OCI-LY7 (cell line): ENCODE results near the gene SLMAP. TPM values are rescaled to one million over a fixed set of nuclear protein-coding genes. Genes with fewer than 3 reads are reported as not detected.

ENCODE experiments used
- BruUV-seq: library from RNA; stranded (reverse); fragments of 400-500 nt; replicated peaks from 2 replicates; lab custom pipeline; 2021; lab: Mats Ljungman, UMichigan
- CTCF ChIA-PET: fragments of 300-600 bp; sonication (Branson Sonifier 250); formaldehyde crosslinking; loops from one replicate; lab custom pipeline; 2022; ENCODE audit warnings: antibody characterized with exemption; ENCODE audit not compliant: unreplicated experiment; lab: Charles Lee
- POLR2A ChIA-PET: fragments of 300-600 bp; sonication (Branson Sonifier 250); formaldehyde crosslinking; loops from one replicate; lab custom pipeline; 2022; ENCODE audit warnings: antibody characterized with exemption; lab: Charles Lee
- DNase-seq: peaks from one replicate; pipeline ENCODE4 v3.0.0-alpha.2; 2015; ENCODE audit warnings: low spot score
- H2AFZ ChIP-seq: fragments of 200-600 bp; sonication (generic), shearing (Covaris generic); 2 replicates; pipeline ENCODE4 v1.6.1; 2014; ENCODE audit warnings: mild to moderate bottlenecking, antibody characterized with exemption, low read length, moderate library complexity
- H3K27ac ChIP-seq: fragments of 200-600 bp; sonication (generic); 2 replicates; pipeline ENCODE4 v1.5.1; 2014; ENCODE audit warnings: mixed run types, low read depth, mild to moderate bottlenecking, moderate library complexity, low read length, inconsistent platforms; ENCODE audit not compliant: poor library complexity, severe bottlenecking
- H3K36me3 ChIP-seq: fragments of 200-600 bp; sonication (generic); 2 replicates; pipeline ENCODE4 v1.6.1; 2014; ENCODE audit warnings: mild to moderate bottlenecking, antibody characterized with exemption, low read length, moderate library complexity, mixed read lengths; ENCODE audit not compliant: insufficient read depth
- H3K4me1 ChIP-seq: fragments of 200-600 bp; sonication (generic); 2 replicates; pipeline ENCODE4 v1.5.1; 2014; ENCODE audit warnings: mild to moderate bottlenecking, low read length; ENCODE audit not compliant: insufficient read depth, poor library complexity, severe bottlenecking
- H3K4me2 ChIP-seq: fragments of 200-600 bp; sonication (generic); 2 replicates; pipeline ENCODE4 v1.6.1; 2014; ENCODE audit warnings: mild to moderate bottlenecking, low read length
- H3K4me3 ChIP-seq: fragments of 200-600 bp; sonication (generic); 2 replicates; pipeline ENCODE4 v1.5.1; 2014; ENCODE audit warnings: mild to moderate bottlenecking, low read depth, low read length; ENCODE audit not compliant: poor library complexity, severe bottlenecking
- H3K79me2 ChIP-seq: fragments of 200-600 bp; sonication (generic); 2 replicates; pipeline ENCODE4 v1.6.1; 2016; ENCODE audit warnings: low read depth, mild to moderate bottlenecking, low read length, moderate library complexity, mixed read lengths; ENCODE audit not compliant: insufficient read depth
- H3K9me2 ChIP-seq: fragments of 200-600 bp; sonication (generic); 2 replicates; pipeline ENCODE4 v1.6.1; 2016; ENCODE audit warnings: mild to moderate bottlenecking, low read length, mixed read lengths; ENCODE audit not compliant: insufficient read depth
- H3K9me3 ChIP-seq: fragments of 200-600 bp; sonication (generic); 2 replicates; pipeline ENCODE4 v1.6.1; 2014; ENCODE audit warnings: mild to moderate bottlenecking, mixed run types, low read length, mixed read lengths
- H4K20me1 ChIP-seq: fragments of 200-600 bp; sonication (generic); 2 replicates; pipeline ENCODE4 v1.6.1; 2014; ENCODE audit warnings: mild to moderate bottlenecking, antibody characterized with exemption, low read length, moderate library complexity, mixed read lengths; ENCODE audit not compliant: insufficient read depth
- EZH2phosphoT487 ChIP-seq: fragments of 200-600 bp; sonication (generic); IDR thresholded peaks from 2 replicates; pipeline ENCODE4 v1.6.1; 2018; ENCODE audit warnings: low read depth, borderline replicate concordance, mild to moderate bottlenecking, mixed run types, antibody characterized with exemption, low read length, moderate library complexity, mixed read lengths
- intact Hi-C: fragments of 100-400 bp; cut with micrococcal nuclease; formaldehyde crosslinking; loops from one replicate; pipeline ENCODE4 v1.10.0; 2022; ENCODE audit not compliant: unreplicated experiment
- total RNA-seq, 2 experiments: library from RNA; depleted of rRNA in 1 of 2; stranded (reverse); fragments of >200 nt in 1 of 2; shearing (Covaris generic) in 1 of 2; gene quantifications; 2 replicates each; pipeline ENCODE4 v1.2.3, GENCODE V29; 2014 to 2022
- TF ChIP-seq, protein P1 (sequence below): fragments of 200-600 bp; sonication (generic); conservative IDR thresholded peaks from 2 replicates; pipeline ENCODE4 v1.5.1; 2014; ENCODE audit warnings: mild to moderate bottlenecking, antibody characterized with exemption, low read length, moderate library complexity, mixed read lengths

SLMAP gene
- total RNA-seq, 2 experiments from 2014 or later, result 41.6 to 68.4 TPM

- no TSS peak for BruUV-seq
- Histone ChIP-seq H3K79me2 (no peaks in the 10 kb centered on the region), H3K4me3 (no peak overlapping the region), H3K9me2 (no peaks in the 10 kb centered on the region), H2AFZ (no peak overlapping the region), H3K4me1 (no peaks in the 10 kb centered on the region), H3K27ac (no peak overlapping the region), H3K4me2 (no peak overlapping the region), H3K36me3 (peaks cover 45% of the 10 kb centered on the region), H3K9me3 (no peaks in the 10 kb centered on the region), H4K20me1 (no peaks in the 10 kb centered on the region)
- intact Hi-C loops, result no loop called here
- CTCF ChIA-PET, result no interaction called here
- TF ChIP-seq, protein P1, sequence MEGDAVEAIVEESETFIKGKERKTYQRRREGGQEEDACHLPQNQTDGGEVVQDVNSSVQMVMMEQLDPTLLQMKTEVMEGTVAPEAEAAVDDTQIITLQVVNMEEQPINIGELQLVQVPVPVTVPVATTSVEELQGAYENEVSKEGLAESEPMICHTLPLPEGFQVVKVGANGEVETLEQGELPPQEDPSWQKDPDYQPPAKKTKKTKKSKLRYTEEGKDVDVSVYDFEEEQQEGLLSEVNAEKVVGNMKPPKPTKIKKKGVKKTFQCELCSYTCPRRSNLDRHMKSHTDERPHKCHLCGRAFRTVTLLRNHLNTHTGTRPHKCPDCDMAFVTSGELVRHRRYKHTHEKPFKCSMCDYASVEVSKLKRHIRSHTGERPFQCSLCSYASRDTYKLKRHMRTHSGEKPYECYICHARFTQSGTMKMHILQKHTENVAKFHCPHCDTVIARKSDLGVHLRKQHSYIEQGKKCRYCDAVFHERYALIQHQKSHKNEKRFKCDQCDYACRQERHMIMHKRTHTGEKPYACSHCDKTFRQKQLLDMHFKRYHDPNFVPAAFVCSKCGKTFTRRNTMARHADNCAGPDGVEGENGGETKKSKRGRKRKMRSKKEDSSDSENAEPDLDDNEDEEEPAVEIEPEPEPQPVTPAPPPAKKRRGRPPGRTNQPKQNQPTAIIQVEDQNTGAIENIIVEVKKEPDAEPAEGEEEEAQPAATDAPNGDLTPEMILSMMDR, result no peak
- no peak for TF ChIP-seq EZH2phosphoT487
- POLR2A ChIA-PET, result interaction anchor here (0.7 kb wide), 2 partner anchors 9 to 42 kb away, joined by 3 read pairs; no protein-coding TSS in a partner anchor
- no peak for DNase-seq
These were observed 167.6 kb downstream of the SLMAP start for GRCh38 chr3:57923752-57924151.

GRCh38 chr3:57927166-57927565, 171.1 kb downstream of the SLMAP start:
- Histone ChIP-seq H3K9me3 (no peaks in the 10 kb centered on the region), H3K4me3 (no peak overlapping the region), H3K4me2 (no peak overlapping the region), H4K20me1 (no peaks in the 10 kb centered on the region), H3K4me1 (no peaks in the 10 kb centered on the region), H3K79me2 (no peaks in the 10 kb centered on the region), H3K36me3 (peaks cover 38% of the 10 kb centered on the region), H2AFZ (no peak overlapping the region), H3K27ac (no peak overlapping the region), H3K9me2 (no peaks in the 10 kb centered on the region)
- intact Hi-C loops, result no loop called here
- no peak for TF ChIP-seq EZH2phosphoT487
- TF ChIP-seq, protein P1, result no peak
- ChIA-PET POLR2A (no interaction called here), CTCF (interaction anchor here (0.6 kb wide), 1 partner anchor 92 kb away, joined by 3 read pairs; no protein-coding TSS in a partner anchor)
- BruUV-seq, result no TSS peak
- no peak for DNase-seq

- no peaks in the 10 kb centered on the region for H3K9me2 ChIP-seq
- no peak overlapping the region for H3K4me3 ChIP-seq
- no peak overlapping the region for H2AFZ ChIP-seq
- ChIA-PET CTCF (interaction anchor here (0.6 kb wide), 1 partner anchor 92 kb away, joined by 3 read pairs; no protein-coding TSS in a partner anchor), POLR2A (no interaction called here)
- H3K4me1 ChIP-seq, result no peaks in the 10 kb centered on the region
- no peaks in the 10 kb centered on the region for H3K9me3 ChIP-seq
- peaks cover 36% of the 10 kb centered on the region for H3K36me3 ChIP-seq
- no peaks in the 10 kb centered on the region for H4K20me1 ChIP-seq
- intact Hi-C loops, result no loop called here
- no peaks in the 10 kb centered on the region for H3K79me2 ChIP-seq
- no peak overlapping the region for H3K4me2 ChIP-seq
- no peak overlapping the region for H3K27ac ChIP-seq
- BruUV-seq, result no TSS peak
- DNase-seq, result no peak
- TF ChIP-seq EZH2phosphoT487, result no peak
- TF ChIP-seq, protein P1, result no peak
These were observed 171.8 kb downstream of the SLMAP start for GRCh38 chr3:57927916-57928315.
